ENCODE data around the gene ZFP57.

Gene ZFP57

DNA sequence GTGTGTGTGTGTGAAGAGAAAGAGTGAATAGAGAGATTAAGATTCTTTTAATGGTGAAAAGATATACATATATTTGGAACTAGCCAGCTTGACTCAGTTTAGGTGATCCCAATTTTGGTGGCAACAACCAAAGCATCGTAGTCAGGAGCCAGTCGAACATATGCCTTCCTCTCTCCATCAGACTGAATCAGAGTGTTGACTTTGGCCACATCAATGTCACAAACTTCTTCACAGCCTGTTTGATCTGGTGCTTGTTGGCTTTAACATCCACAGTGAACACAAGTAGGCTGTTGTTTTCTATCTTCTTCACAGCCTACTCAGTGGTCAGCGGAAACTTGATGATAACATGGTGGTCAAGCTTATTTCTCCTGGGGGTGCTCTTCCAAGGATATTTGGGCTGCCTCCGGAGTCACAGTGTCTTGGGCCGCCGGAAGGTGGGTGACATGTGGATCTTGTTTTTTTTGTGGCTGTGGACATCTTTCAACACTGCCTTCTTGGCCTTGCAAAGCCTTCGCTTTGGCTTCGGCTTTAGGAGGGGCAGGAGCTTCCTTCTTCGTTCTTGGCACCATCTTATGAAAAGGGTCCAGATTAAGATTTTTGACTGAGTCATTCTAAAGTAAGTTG, 45.7 kb upstream of the ZFP57 start:
- TF ChIP-seq EZH2phosphoT487 (IDR thresholded peaks at IDR 0.05; ENCODE audit: borderline replicate concordance): no peak
- TF ChIP-seq, protein P1, sequence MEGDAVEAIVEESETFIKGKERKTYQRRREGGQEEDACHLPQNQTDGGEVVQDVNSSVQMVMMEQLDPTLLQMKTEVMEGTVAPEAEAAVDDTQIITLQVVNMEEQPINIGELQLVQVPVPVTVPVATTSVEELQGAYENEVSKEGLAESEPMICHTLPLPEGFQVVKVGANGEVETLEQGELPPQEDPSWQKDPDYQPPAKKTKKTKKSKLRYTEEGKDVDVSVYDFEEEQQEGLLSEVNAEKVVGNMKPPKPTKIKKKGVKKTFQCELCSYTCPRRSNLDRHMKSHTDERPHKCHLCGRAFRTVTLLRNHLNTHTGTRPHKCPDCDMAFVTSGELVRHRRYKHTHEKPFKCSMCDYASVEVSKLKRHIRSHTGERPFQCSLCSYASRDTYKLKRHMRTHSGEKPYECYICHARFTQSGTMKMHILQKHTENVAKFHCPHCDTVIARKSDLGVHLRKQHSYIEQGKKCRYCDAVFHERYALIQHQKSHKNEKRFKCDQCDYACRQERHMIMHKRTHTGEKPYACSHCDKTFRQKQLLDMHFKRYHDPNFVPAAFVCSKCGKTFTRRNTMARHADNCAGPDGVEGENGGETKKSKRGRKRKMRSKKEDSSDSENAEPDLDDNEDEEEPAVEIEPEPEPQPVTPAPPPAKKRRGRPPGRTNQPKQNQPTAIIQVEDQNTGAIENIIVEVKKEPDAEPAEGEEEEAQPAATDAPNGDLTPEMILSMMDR (conservative IDR thresholded peaks at IDR 0.05; ENCODE audit: low read length): no peak
- H3K36me3 ChIP-seq (ENCODE audit: insufficient read depth, low read length): no peaks in the 10 kb centered on the region
- no peak overlapping the region for H3K4me2 ChIP-seq (ENCODE audit: low read depth, low read length, poor library complexity, severe bottlenecking)
- H2AFZ ChIP-seq (ENCODE audit: low read length): no peak overlapping the region
- no peaks in the 10 kb centered on the region for H3F3A ChIP-seq (ENCODE audit: low read depth)
- no peak overlapping the region for H3K9ac ChIP-seq (ENCODE audit: low read depth, low read length, poor library complexity, severe bottlenecking)
- H3K9me2 ChIP-seq (replicated peaks; ENCODE audit: low read depth, low read length): no peaks in the 10 kb centered on the region
- H3K4me1 ChIP-seq (ENCODE audit: insufficient read depth, low read length, poor library complexity, severe bottlenecking): peaks cover 7% of the 10 kb centered on the region
- H3K27me3 ChIP-seq (ENCODE audit: insufficient read depth, low read length, poor library complexity, severe bottlenecking): peaks cover 5% of the 10 kb centered on the region
- H3K79me2 ChIP-seq (ENCODE audit: insufficient read depth, low read length): peaks cover 16% of the 10 kb centered on the region; the same call in 1 of the 2 replicates
- H3K9me3 ChIP-seq (ENCODE audit: insufficient read depth, low read depth, low read length): no peaks in the 10 kb centered on the region
- peaks cover 7% of the 10 kb centered on the region for H4K20me1 ChIP-seq (ENCODE audit: insufficient read depth, low read length, poor library complexity, severe bottlenecking)
- H3K4me3 ChIP-seq (ENCODE audit: low read length, poor library complexity, severe bottlenecking): no peak overlapping the region

DNA sequence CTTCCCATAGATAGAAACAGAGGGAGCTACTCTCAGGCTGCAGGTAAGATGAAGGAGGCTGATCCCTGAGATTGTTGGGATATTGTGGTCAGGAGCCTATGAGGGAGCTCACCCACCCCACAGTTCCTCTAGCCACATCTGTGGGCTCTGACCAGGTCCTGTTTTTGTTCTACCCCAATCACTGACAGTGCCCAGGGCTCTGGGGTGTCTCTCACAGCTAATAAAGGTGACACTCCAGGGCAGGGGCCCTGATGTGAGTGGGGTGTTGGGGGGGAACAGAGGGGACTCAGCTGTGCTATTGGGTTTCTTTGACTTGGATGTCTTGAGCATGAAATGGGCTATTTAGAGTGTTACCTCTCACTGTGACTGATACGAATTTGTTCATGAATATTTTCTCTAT, 45.0 kb upstream of the ZFP57 start:
- H3K4me1 ChIP-seq (ENCODE audit: insufficient read depth, low read length, poor library complexity, severe bottlenecking): peaks cover 7% of the 10 kb centered on the region
- H3F3A ChIP-seq (ENCODE audit: low read depth): no peaks in the 10 kb centered on the region
- H3K4me3 ChIP-seq (ENCODE audit: low read length, poor library complexity, severe bottlenecking): no peak overlapping the region
- H3K9ac ChIP-seq (ENCODE audit: low read depth, low read length, poor library complexity, severe bottlenecking): no peak overlapping the region
- peak overlapping the region; percentile 81 for H3K4me2 ChIP-seq (ENCODE audit: low read depth, low read length, poor library complexity, severe bottlenecking)
- H4K20me1 ChIP-seq (ENCODE audit: insufficient read depth, low read length, poor library complexity, severe bottlenecking): peaks cover 7% of the 10 kb centered on the region
- TF ChIP-seq, protein P1 (conservative IDR thresholded peaks at IDR 0.05; ENCODE audit: low read length): no peak
- TF ChIP-seq EZH2phosphoT487 (IDR thresholded peaks at IDR 0.05; ENCODE audit: borderline replicate concordance): no peak
- H3K27me3 ChIP-seq (ENCODE audit: insufficient read depth, low read length, poor library complexity, severe bottlenecking): peaks cover 5% of the 10 kb centered on the region
- H3K9me3 ChIP-seq (ENCODE audit: insufficient read depth, low read depth, low read length): no peaks in the 10 kb centered on the region
- H3K9me2 ChIP-seq (replicated peaks; ENCODE audit: low read depth, low read length): no peaks in the 10 kb centered on the region
- H3K36me3 ChIP-seq (ENCODE audit: insufficient read depth, low read length): no peaks in the 10 kb centered on the region
- H3K79me2 ChIP-seq (ENCODE audit: insufficient read depth, low read length): peaks cover 16% of the 10 kb centered on the region; the same call in 1 of the 2 replicates
- H2AFZ ChIP-seq (ENCODE audit: low read length): no peak overlapping the region

DNA sequence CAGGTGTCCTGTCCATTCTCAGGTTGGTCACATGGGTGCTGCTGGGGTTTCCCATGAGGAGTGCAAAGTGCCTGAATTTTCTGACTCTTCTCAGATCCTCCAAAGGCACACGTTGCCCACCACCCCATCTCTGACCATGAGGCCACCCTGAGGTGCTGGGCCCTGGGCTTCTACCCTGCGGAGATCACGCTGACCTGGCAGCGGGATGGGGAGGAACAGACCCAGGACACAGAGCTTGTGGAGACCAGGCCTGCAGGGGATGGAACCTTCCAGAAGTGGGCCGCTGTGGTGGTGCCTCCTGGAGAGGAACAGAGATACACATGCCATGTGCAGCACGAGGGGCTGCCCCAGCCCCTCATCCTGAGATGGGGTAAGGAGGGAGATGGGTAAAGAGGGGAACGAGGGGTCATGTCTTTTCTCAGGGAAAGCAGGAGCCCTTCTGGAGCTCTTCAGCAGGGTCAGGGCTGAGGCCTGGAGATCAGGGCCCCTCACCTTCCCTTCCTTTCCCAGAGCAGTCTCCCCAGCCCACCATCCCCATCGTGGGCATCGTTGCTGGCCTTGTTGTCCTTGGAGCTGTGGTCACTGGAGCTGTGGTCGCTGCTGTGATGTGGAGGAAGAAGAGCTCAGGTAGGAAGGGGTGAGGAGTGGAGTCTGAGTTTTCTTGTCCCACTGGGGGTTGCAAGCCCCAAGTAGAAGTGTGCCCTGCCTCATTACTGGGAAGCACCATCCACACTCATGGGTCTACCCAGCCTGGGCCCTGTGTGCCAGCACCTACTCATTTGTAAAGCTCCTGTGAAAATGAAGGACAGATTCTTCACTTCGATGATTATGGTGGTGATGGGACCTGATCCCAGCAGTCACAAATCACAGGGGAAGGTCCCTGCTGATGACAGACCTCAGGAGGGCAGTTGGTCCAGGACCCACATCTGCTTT, 44.3 kb upstream of the ZFP57 start:
- Histone ChIP-seq H4K20me1 (ENCODE audit: insufficient read depth, low read length, poor library complexity, severe bottlenecking) (peaks cover 7% of the 10 kb centered on the region), H3F3A (ENCODE audit: low read depth) (no peaks in the 10 kb centered on the region), H3K4me3 (ENCODE audit: low read length, poor library complexity, severe bottlenecking) (peak overlapping the region; percentile 91), H3K9me3 (ENCODE audit: insufficient read depth, low read depth, low read length) (no peaks in the 10 kb centered on the region), H3K36me3 (ENCODE audit: insufficient read depth, low read length) (no peaks in the 10 kb centered on the region), H2AFZ (ENCODE audit: low read length) (no peak overlapping the region), H3K9me2 (replicated peaks; ENCODE audit: low read depth, low read length) (no peaks in the 10 kb centered on the region), H3K27me3 (ENCODE audit: insufficient read depth, low read length, poor library complexity, severe bottlenecking) (peaks cover 5% of the 10 kb centered on the region), H3K4me1 (ENCODE audit: insufficient read depth, low read length, poor library complexity, severe bottlenecking) (peaks cover 7% of the 10 kb centered on the region), H3K79me2 (ENCODE audit: insufficient read depth, low read length) (peaks cover 16% of the 10 kb centered on the region; the same call in 1 of the 2 replicates), H3K4me2 (ENCODE audit: low read depth, low read length, poor library complexity, severe bottlenecking) (peak overlapping the region; percentile 81), H3K9ac (ENCODE audit: low read depth, low read length, poor library complexity, severe bottlenecking) (no peak overlapping the region)
- TF ChIP-seq, protein P1 (conservative IDR thresholded peaks at IDR 0.05; ENCODE audit: low read length): no peak
- no peak for TF ChIP-seq EZH2phosphoT487 (IDR thresholded peaks at IDR 0.05; ENCODE audit: borderline replicate concordance)
